Spleen (tissue), 11 donors: ENCODE results near the gene ITSN1. TPM values are rescaled to one million over a fixed set of nuclear protein-coding genes. Genes with fewer than 3 reads are reported as not detected.

ENCODE experiments used
- DNase-seq: peaks from one replicate; pipeline ENCODE4 v3.0.0-alpha.2; 2020
- H3K27ac ChIP-seq, 8 donors: fragments of 200-600 bp; sonication (generic) in 7 of 8; 1 replicate in 4 of 8; 2 replicates in 4 of 8; pipeline versions ENCODE4 v1.5.0 to v1.8.0; 2016 to 2021; ENCODE audit warnings: inconsistent platforms in 4 of 8, mild to moderate bottlenecking in 4 of 8, moderate library complexity in 1 of 8
- H3K27me3 ChIP-seq, 7 donors: fragments of 200-600 bp; sonication (generic) in 6 of 7; replicated peaks in 1 of 7; 1 replicate in 4 of 7; 2 replicates in 3 of 7; pipeline versions ENCODE4 v1.5.0 to v1.8.0; 2016 to 2021; ENCODE audit warnings: inconsistent platforms in 3 of 7, mild to moderate bottlenecking in 1 of 7
- H3K36me3 ChIP-seq, 6 donors: fragments of 200-600 bp; sonication (generic) in 5 of 6; 1 replicate in 4 of 6; 2 replicates in 2 of 6; pipeline versions ENCODE4 v1.5.0 to v1.8.0; 2016 to 2021; ENCODE audit warnings: inconsistent platforms in 2 of 6
- H3K4me1 ChIP-seq, 6 donors: fragments of 200-600 bp; sonication (generic) in 5 of 6; 1 replicate in 3 of 6; 2 replicates in 3 of 6; pipeline versions ENCODE4 v1.5.0 to v1.8.0; 2016 to 2021; ENCODE audit warnings: inconsistent platforms in 3 of 6
- H3K4me3 ChIP-seq, 8 donors: fragments of 200-600 bp; sonication (generic) in 7 of 8; 1 replicate in 4 of 8; 2 replicates in 4 of 8; pipeline versions ENCODE4 v1.5.0 to v1.8.0; 2016 to 2021; ENCODE audit warnings: inconsistent platforms in 4 of 8, mild to moderate bottlenecking in 4 of 8, moderate library complexity in 2 of 8
- H3K9me3 ChIP-seq, 8 donors: fragments of 200-600 bp; sonication (generic) in 7 of 8; 1 replicate in 4 of 8; 2 replicates in 4 of 8; pipeline versions ENCODE4 v1.5.0 to v1.8.0; 2016 to 2021; ENCODE audit warnings: inconsistent platforms in 4 of 8
- CTCF ChIP-seq, 11 experiments: fragments of 200-600 bp in 7 of 11; fragments of 450-650 bp in 4 of 11; sonication (generic) in 4 of 11; IDR thresholded peaks in 8 of 11; conservative IDR thresholded peaks in 3 of 11; 1 replicate in 7 of 11; 2 replicates in 4 of 11; pipeline versions ENCODE4 v1.4.0 to v1.8.0; 2016 to 2021; ENCODE audit warnings: antibody characterized with exemption in 11 of 11, inconsistent platforms in 4 of 11, mild to moderate bottlenecking in 1 of 11
- POLR2A ChIP-seq, 3 donors: fragments of 450-650 bp; IDR thresholded peaks; one replicate each; pipeline ENCODE4 v1.5.1; 2017; ENCODE audit warnings: antibody characterized with exemption in 3 of 3, mild to moderate bottlenecking in 1 of 3
- POLR2AphosphoS5 ChIP-seq, 3 donors: sonication (generic); formaldehyde crosslinking; IDR thresholded peaks; one replicate each; pipeline ENCODE4 v1.5.1; 2017; ENCODE audit warnings: antibody characterized with exemption in 3 of 3
- WGBS, 5 donors: extraction: QIAGEN DNeasy Blood & Tissue Kit in 3 of 5; methylation state at CpG; one replicate each; pipeline versions ENCODE4 v1.1.5 to v1.1.7; 2013 to 2018; 5-methylcytosine and 5-hydroxymethylcytosine counted together
- intact Hi-C: fragments of 100-400 bp; cut with DNase I; formaldehyde crosslinking; loops from one replicate; pipeline ENCODE4 v1.15.0; 2023; ENCODE audit warnings: low total_unique reads
- polyA plus RNA-seq, 3 donors: library from polyadenylated mRNA; stranded (reverse); fragments of 200-250 nt; gene quantifications; one replicate each; pipeline ENCODE4 v1.2.1, GENCODE V29; 2013
- total RNA-seq, 7 donors: library from RNA; depleted of rRNA in 3 of 7; stranded (reverse); fragments of >200 nt in 3 of 7; fragmentation: NEBNext Ultra II Directional in 4 of 7; extraction: Animal tissue kit (Norgen Biotek cat#: 25700) in 4 of 7; gene quantifications; one replicate each; pipeline versions ENCODE4 v1.1.0 to v1.2.1, GENCODE V29; 2016 to 2021
- donor health status: healthy with polysubstance abuse.
- donor health status: DM: no; HTN: no; CAD: no; lungs with moderate emphysema.
- donor health status: DM: no; HTN: no; CAD: no.
- donor health status: Bipolar disorder and iron deficiency.
- donor health status: healthy.
- donor health status: DM: no; HTN: no; CAD: no.
- donor health status: DM: yes; HTN: yes; CAD: no.

Gene ITSN1
- total and polyA plus RNA-seq, 10 donors: 4.1 to 89.0 (median 42.6) TPM

- intact Hi-C loops: no loop called here
Observed at GRCh38 chr21:33655588-33656221, 13.4 kb downstream of the ITSN1 start.

GRCh38 chr21:33657124-33657820, 15.0 kb downstream of the ITSN1 start:
- H3K27ac ChIP-seq: peak overlapping the region; percentile 5 to 84 (median 74)
- WGBS, 5 donors: 36 to 62% (median 53%) methylated on average over 8 of the region's 8 CpGs
- intact Hi-C loops: no loop called here

More at GRCh38 chr21:33655588-33656221, 13.4 kb downstream of the ITSN1 start:
- Histone ChIP-seq H3K4me3 (no peak overlapping the region), H3K36me3 (no peaks in the 10 kb centered on the region), H3K9me3 (no peaks in the 10 kb centered on the region), H3K27ac (peak overlapping the region in 5 of 8 donors; percentile 40 to 84 (median 77)), H3K4me1 (peaks cover 14 to 68% (median 42%) of the 10 kb centered on the region in 6 donors), H3K27me3 (no peaks in the 10 kb centered on the region)
- WGBS, 5 donors: 80 to 88% (median 84%) methylated on average over 8 of the region's 8 CpGs
- TF ChIP-seq CTCF (IDR thresholded peaks at IDR 0.05 in 8 of 11, conservative IDR thresholded peaks at IDR 0.05 in 3 of 11) (no peak), POLR2A (IDR thresholded peaks at IDR 0.05) (no peak), POLR2AphosphoS5 (IDR thresholded peaks at IDR 0.05) (no peak)
- no peak for DNase-seq

GRCh38 chr21:33658919-33659567, 16.7 kb downstream of the ITSN1 start:
- 75 to 94% (median 85%) methylated on average over 7 of the region's 7 CpGs for WGBS, 5 donors
- DNase-seq: no peak
- Histone ChIP-seq H3K4me3 (no peak overlapping the region), H3K9me3 (peaks cover 0 to 4% (median 0%) of the 10 kb centered on the region in 8 donors), H3K36me3 (no peaks in the 10 kb centered on the region), H3K27me3 (no peaks in the 10 kb centered on the region), H3K4me1 (peaks cover 14 to 60% (median 35%) of the 10 kb centered on the region in 6 donors), H3K27ac (peak overlapping the region in 4 of 8 donors; percentile 12 to 81 (median 22))
- intact Hi-C loops: no loop called here
- no peak for TF ChIP-seq CTCF (IDR thresholded peaks at IDR 0.05 in 8 of 11, conservative IDR thresholded peaks at IDR 0.05 in 3 of 11)
- no peak for TF ChIP-seq POLR2AphosphoS5 (IDR thresholded peaks at IDR 0.05)

More at GRCh38 chr21:33657124-33657820, 15.0 kb downstream of the ITSN1 start:
- Histone ChIP-seq H3K4me1 (peaks cover 14 to 59% (median 35%) of the 10 kb centered on the region in 6 donors), H3K4me3 (no peak overlapping the region), H3K27me3 (no peaks in the 10 kb centered on the region), H3K9me3 (peaks cover 0 to 4% (median 0%) of the 10 kb centered on the region in 8 donors), H3K36me3 (no peaks in the 10 kb centered on the region)
- no peak for DNase-seq
- TF ChIP-seq CTCF (IDR thresholded peaks at IDR 0.05 in 8 of 11, conservative IDR thresholded peaks at IDR 0.05 in 3 of 11): no peak
- no peak for TF ChIP-seq POLR2A (IDR thresholded peaks at IDR 0.05)
- peak in 1 of 3 donors; percentile 40 for TF ChIP-seq POLR2AphosphoS5 (IDR thresholded peaks at IDR 0.05)
